SK-N-SH (cell line): Measurements from ENCODE around the gene DGKI. TPM values are rescaled to one million over a fixed set of nuclear protein-coding genes. Genes with fewer than 3 reads are reported as not detected.

Source experiments
- CTCF ChIA-PET: fragments of 300-600, 350-600 bp; formaldehyde crosslinking; extraction: SDS; loops from one replicate; lab custom pipeline; 2021; lab: Yijun Ruan, JAX
- POLR2A ChIA-PET: fragments of 350-600 bp; sonication (Branson Sonifier 250); formaldehyde crosslinking; extraction: SDS; loops from one replicate; lab custom pipeline; 2020; ENCODE audit warnings: antibody characterized with exemption, inconsistent platforms; lab: Yijun Ruan, JAX
- DNase-seq: peaks from one replicate; pipeline ENCODE4 v3.0.0; 2012
- H2AFZ ChIP-seq: fragments of 200-600 bp; sonication (generic); 2 replicates; pipeline ENCODE4 v1.8.1; 2016; ENCODE audit warnings: antibody characterized with exemption, mild to moderate bottlenecking, low read depth
- H3F3A ChIP-seq: fragments of 200-600 bp; sonication (generic); replicated peaks from 2 replicates; pipeline ENCODE3; 2016; ENCODE audit warnings: antibody characterized with exemption, mild to moderate bottlenecking; ENCODE audit not compliant: insufficient read depth
- H3K27ac ChIP-seq, 2 experiments: fragments of 200-500 bp in 1 of 2; fragments of 200-600 bp in 1 of 2; sonication (Bioruptor generic) in 1 of 2; sonication (generic), shearing (Covaris generic) in 1 of 2; 2 replicates each; pipeline versions ENCODE4 v1.5.1 to v1.6.1; 2014 to 2016; ENCODE audit warnings: low read depth in 2 of 2, inconsistent platforms in 1 of 2, low read length in 1 of 2, mild to moderate bottlenecking in 1 of 2, mixed read lengths in 1 of 2
- H3K27me3 ChIP-seq: fragments of 200-600 bp; sonication (generic), shearing (Covaris generic); 2 replicates; pipeline ENCODE4 v1.6.1; 2016; ENCODE audit warnings: mixed run types; ENCODE audit not compliant: insufficient read depth
- H3K36me3 ChIP-seq, 2 experiments: fragments of 200-500 bp in 1 of 2; fragments of 200-600 bp in 1 of 2; sonication (Bioruptor generic) in 1 of 2; sonication (generic) in 1 of 2; replicated peaks in 1 of 2; 2 replicates each; pipeline versions ENCODE3 to v1.5.1; 2014 to 2016; ENCODE audit warnings: low read length in 1 of 2, mild to moderate bottlenecking in 1 of 2; ENCODE audit not compliant: insufficient read depth in 2 of 2, control insufficient read depth in 1 of 2
- H3K4me1 ChIP-seq, 2 experiments: fragments of 200-500 bp in 1 of 2; fragments of 200-600 bp in 1 of 2; sonication (Bioruptor generic) in 1 of 2; sonication (generic), shearing (Covaris generic) in 1 of 2; 2 replicates each; pipeline versions ENCODE4 v1.5.1 to v1.6.1; 2014 to 2016; ENCODE audit warnings: low read depth in 1 of 2, low read length in 1 of 2, mixed run types in 1 of 2; ENCODE audit not compliant: insufficient read depth in 2 of 2, control insufficient read depth in 1 of 2
- H3K4me2 ChIP-seq: fragments of 200-600 bp; sonication (generic), shearing (Covaris generic); 2 replicates; pipeline ENCODE4 v1.6.1; 2017; ENCODE audit warnings: mixed run types
- H3K4me3 ChIP-seq, 2 experiments: fragments of 200-500 bp in 1 of 2; fragments of 200-600 bp in 1 of 2; sonication (Bioruptor generic) in 1 of 2; sonication (generic), shearing (Covaris generic) in 1 of 2; 2 replicates each; pipeline versions ENCODE4 v1.5.1 to v1.8.1; 2014 to 2016; ENCODE audit warnings: low read depth in 2 of 2, inconsistent platforms in 1 of 2, low read length in 1 of 2, mild to moderate bottlenecking in 1 of 2, mixed read lengths in 1 of 2, moderate library complexity in 1 of 2
- H3K79me2 ChIP-seq: fragments of 200-600 bp; sonication (generic); 2 replicates; pipeline ENCODE4 v1.8.1; 2017; ENCODE audit warnings: mild to moderate bottlenecking; ENCODE audit not compliant: insufficient read depth
- H3K9ac ChIP-seq: fragments of 200-600 bp; sonication (generic); 2 replicates; pipeline ENCODE4 v1.6.1; 2017; ENCODE audit warnings: mixed run types
- H3K9me2 ChIP-seq: fragments of 200-600 bp; sonication (generic); 2 replicates; pipeline ENCODE4 v1.6.1; 2017; ENCODE audit warnings: mixed run types
- H3K9me3 ChIP-seq: fragments of 200-600 bp; sonication (generic); 2 replicates; pipeline ENCODE4 v1.6.1; 2017; ENCODE audit warnings: mixed run types, mild to moderate bottlenecking, moderate library complexity
- H4K20me1 ChIP-seq: fragments of 200-600 bp; sonication (generic); 2 replicates; pipeline ENCODE4 v1.6.1; 2017; ENCODE audit warnings: mild to moderate bottlenecking, mixed run types; ENCODE audit not compliant: insufficient read depth
- CTCF ChIP-seq: fragments of 200-600 bp; sonication (generic); IDR thresholded peaks from 2 replicates; pipeline ENCODE4 v1.6.1; 2017; ENCODE audit warnings: antibody characterized with exemption, mild to moderate bottlenecking, moderate library complexity
- FOXJ3 ChIP-seq: sonication (generic); formaldehyde crosslinking; IDR thresholded peaks from 2 replicates; pipeline ENCODE4 v1.5.1; 2020; ENCODE audit warnings: mild to moderate bottlenecking, missing genetic modification reagents
- RAD21 ChIP-seq: IDR thresholded peaks from 2 replicates; pipeline ENCODE4 v1.6.1; 2012; ENCODE audit warnings: mild to moderate bottlenecking, low read length
- RCOR1 ChIP-seq: fragments of 150-350 bp; IDR thresholded peaks from 2 replicates; pipeline ENCODE4 v1.6.1; 2017; ENCODE audit warnings: antibody characterized with exemption, low read length
- SIN3A ChIP-seq: IDR thresholded peaks from 2 replicates; pipeline ENCODE4 v1.6.1; 2012; ENCODE audit warnings: low read depth, mild to moderate bottlenecking, low read length, moderate library complexity, borderline replicate concordance
- USF2 ChIP-seq: fragments of 150-350 bp; IDR thresholded peaks from 2 replicates; pipeline ENCODE4 v1.6.1; 2017; ENCODE audit warnings: antibody characterized with exemption, low read length, low read depth, borderline replicate concordance
- YY1 ChIP-seq: IDR thresholded peaks from 2 replicates; pipeline ENCODE4 v1.4.0; 2012; ENCODE audit warnings: low read depth, mild to moderate bottlenecking
- WGBS: methylation state at CpG from one replicate; pipeline ENCODE4 v1.1.6; 2017; ENCODE audit warnings: low lambda C conversion rate; 5-methylcytosine and 5-hydroxymethylcytosine counted together
- polyA plus RNA-seq, 3 experiments: library from polyadenylated mRNA; depleted of rRNA; stranded (reverse); fragments of >200 nt; gene quantifications; 2 replicates each; pipeline ENCODE4 v1.2.3, GENCODE V29; 2012

DGKI gene
- polyA plus RNA-seq, 1 of the 3 experiments (the other 2 are of a cell fraction), result 1.3 TPM

GRCh38 chr7:137751361-137752009, 95.3 kb downstream of the DGKI start:
- H3K9ac ChIP-seq, result no peak overlapping the region
- ChIA-PET POLR2A (no interaction called here), CTCF (interaction anchor here (1.0 kb wide), 1 partner anchor 8 kb away, joined by 3 read pairs; no protein-coding TSS in a partner anchor)
- no peak for DNase-seq
- no peaks in the 10 kb centered on the region for H4K20me1 ChIP-seq
- H3F3A ChIP-seq, result peaks cover 3% of the 10 kb centered on the region
- H3K4me1 ChIP-seq, result peaks cover 11 to 26% of the 10 kb centered on the region in 2 experiments; a peak in 3 of 4 replicates
- H3K9me3 ChIP-seq, result no peaks in the 10 kb centered on the region
- H3K27me3 ChIP-seq, result no peaks in the 10 kb centered on the region
- no peak overlapping the region for H3K4me2 ChIP-seq
- H3K9me2 ChIP-seq, result no peaks in the 10 kb centered on the region
- H2AFZ ChIP-seq, result no peak overlapping the region
- no peak overlapping the region for H3K4me3 ChIP-seq
- TF ChIP-seq FOXJ3, result no peak
- TF ChIP-seq USF2, result no peak
- no peak for TF ChIP-seq RCOR1
- TF ChIP-seq RAD21, result no peak
- no peak for TF ChIP-seq SIN3A
- no peaks in the 10 kb centered on the region for H3K36me3 ChIP-seq
- 79% methylated on average over 6 of the region's 6 CpGs for WGBS
- H3K79me2 ChIP-seq, result no peaks in the 10 kb centered on the region
- H3K27ac ChIP-seq, result no peak overlapping the region

GRCh38 chr7:137747359-137748031, 99.3 kb downstream of the DGKI start:
- Histone ChIP-seq H3K79me2 (peaks cover 6% of the 10 kb centered on the region; the same call in 1 of the 2 replicates), H3F3A (no peaks in the 10 kb centered on the region), H3K4me1 (no peaks in the 10 kb centered on the region; a peak in 1 of 4 replicates), H3K4me3 (no peak overlapping the region), H3K9me2 (no peaks in the 10 kb centered on the region), H3K27ac (no peak overlapping the region), H3K9ac (no peak overlapping the region), H4K20me1 (no peaks in the 10 kb centered on the region), H3K36me3 (peaks cover 0 to 5% of the 10 kb centered on the region in 2 experiments), H3K9me3 (no peaks in the 10 kb centered on the region), H3K4me2 (no peak overlapping the region), H2AFZ (no peak overlapping the region), H3K27me3 (no peaks in the 10 kb centered on the region)
- POLR2A ChIA-PET, result no interaction called here
- TF ChIP-seq YY1 (no peak), CTCF (peak; percentile 15; the same call in 1 of the 2 replicates)
- 77% methylated on average over 7 of the region's 7 CpGs for WGBS
- DNase-seq, result no peak
- CTCF ChIA-PET, result interaction anchor here (0.8 to 2.2 kb wide), 6 partner anchors 10 to 91 kb away, joined by 3 to 8 read pairs (median 3); no protein-coding TSS in a partner anchor
